ENCODE data around the gene PDILT. TPM values are rescaled to one million over a fixed set of nuclear protein-coding genes. Genes with fewer than 3 reads are reported as not detected.
"Not testable (repeated sequence)": the region's sequence is repeated elsewhere in the genome, so short reads cannot be mapped to it uniquely, and the experiment has no call there.

The PDILT gene
- total and polyA plus RNA-seq, 4 donors, result not detected

GRCh38 chr16:20430948-20431347 is 26.4 kb upstream of the PDILT start:
- H3K9me3 ChIP-seq (ENCODE audit: control insufficient read depth, insufficient read depth, low read length), result no peaks in the 10 kb centered on the region
- DNase-seq (ENCODE audit: low read depth in 4 of 6, low spot score in 6 of 6), result no peak
- 89% methylated on average over 6 of the region's 11 CpGs for WGBS (ENCODE audit: insufficient coverage)
- H3K4me1 ChIP-seq (ENCODE audit: control insufficient read depth, insufficient read depth, low read length), result no peaks in the 10 kb centered on the region
- no peak overlapping the region for H3K4me3 ChIP-seq (ENCODE audit: low read depth, low read length)
- H3K27me3 ChIP-seq (ENCODE audit: control insufficient read depth, insufficient read depth, low read length), result no peaks in the 10 kb centered on the region
- no peaks in the 10 kb centered on the region for H3K36me3 ChIP-seq (ENCODE audit: control insufficient read depth, insufficient read depth, low read length)
- no peak overlapping the region for H3K27ac ChIP-seq (ENCODE audit: low read depth, low read length)

GRCh38 chr16:20430480-20430879 is 25.9 kb upstream of the PDILT start:
- H3K27ac ChIP-seq (ENCODE audit: low read depth, low read length); H3K9me3 ChIP-seq (ENCODE audit: control insufficient read depth, insufficient read depth, low read length); DNase-seq (ENCODE audit: low read depth in 4 of 6, low spot score in 6 of 6); H3K27me3 ChIP-seq (ENCODE audit: control insufficient read depth, insufficient read depth, low read length); H3K4me1 ChIP-seq (ENCODE audit: control insufficient read depth, insufficient read depth, low read length); H3K36me3 ChIP-seq (ENCODE audit: control insufficient read depth, insufficient read depth, low read length); H3K4me3 ChIP-seq (ENCODE audit: low read depth, low read length): not testable (repeated sequence)
- 85% methylated on average over 1 of the region's 1 CpG for WGBS (ENCODE audit: insufficient coverage)

- H3K4me3 ChIP-seq (ENCODE audit: low read depth, low read length); H3K9me3 ChIP-seq (ENCODE audit: control insufficient read depth, insufficient read depth, low read length); DNase-seq (ENCODE audit: low read depth in 4 of 6, low spot score in 6 of 6); H3K27ac ChIP-seq (ENCODE audit: low read depth, low read length); H3K27me3 ChIP-seq (ENCODE audit: control insufficient read depth, insufficient read depth, low read length); H3K4me1 ChIP-seq (ENCODE audit: control insufficient read depth, insufficient read depth, low read length); H3K36me3 ChIP-seq (ENCODE audit: control insufficient read depth, insufficient read depth, low read length): not testable (repeated sequence)
- WGBS (ENCODE audit: insufficient coverage), result 92% methylated on average over 5 of the region's 7 CpGs
These were observed 25.0 kb upstream of the PDILT start for GRCh38 chr16:20429499-20429898.

GRCh38 chr16:20427401-20427797 is 22.9 kb upstream of the PDILT start:
- not testable (repeated sequence) for H3K36me3 ChIP-seq (ENCODE audit: control insufficient read depth, insufficient read depth, low read length); H3K4me3 ChIP-seq (ENCODE audit: low read depth, low read length); H3K4me1 ChIP-seq (ENCODE audit: control insufficient read depth, insufficient read depth, low read length); DNase-seq (ENCODE audit: low read depth in 4 of 6, low spot score in 6 of 6); H3K27me3 ChIP-seq (ENCODE audit: control insufficient read depth, insufficient read depth, low read length); H3K9me3 ChIP-seq (ENCODE audit: control insufficient read depth, insufficient read depth, low read length); H3K27ac ChIP-seq (ENCODE audit: low read depth, low read length)
- WGBS (ENCODE audit: insufficient coverage), result 90% methylated on average over 1 of the region's 2 CpGs

GRCh38 chr16:20424129-20424866 is 19.8 kb upstream of the PDILT start:
- Histone ChIP-seq H3K4me3 (ENCODE audit: low read depth, low read length) (no peak overlapping the region), H3K36me3 (ENCODE audit: control insufficient read depth, insufficient read depth, low read length) (no peaks in the 10 kb centered on the region), H3K9me3 (ENCODE audit: control insufficient read depth, insufficient read depth, low read length) (no peaks in the 10 kb centered on the region), H3K4me1 (ENCODE audit: control insufficient read depth, insufficient read depth, low read length) (no peaks in the 10 kb centered on the region), H3K27me3 (ENCODE audit: control insufficient read depth, insufficient read depth, low read length) (no peaks in the 10 kb centered on the region), H3K27ac (ENCODE audit: low read depth, low read length) (no peak overlapping the region)
- DNase-seq (ENCODE audit: low read depth in 4 of 6, low spot score in 6 of 6), result no peak
- WGBS (ENCODE audit: insufficient coverage), result 86% methylated on average over 1 of the region's 2 CpGs

GRCh38 chr16:20423772-20424128 is 19.2 kb upstream of the PDILT start:
- H3K4me3 ChIP-seq (ENCODE audit: low read depth, low read length); H3K27ac ChIP-seq (ENCODE audit: low read depth, low read length); H3K9me3 ChIP-seq (ENCODE audit: control insufficient read depth, insufficient read depth, low read length); H3K27me3 ChIP-seq (ENCODE audit: control insufficient read depth, insufficient read depth, low read length); H3K4me1 ChIP-seq (ENCODE audit: control insufficient read depth, insufficient read depth, low read length); H3K36me3 ChIP-seq (ENCODE audit: control insufficient read depth, insufficient read depth, low read length); DNase-seq (ENCODE audit: low read depth in 4 of 6, low spot score in 6 of 6): not testable (repeated sequence)
- WGBS (ENCODE audit: insufficient coverage), result 95% methylated on average over 4 of the region's 5 CpGs

GRCh38 chr16:20421748-20422147 is 17.2 kb upstream of the PDILT start:
- H3K27ac ChIP-seq (ENCODE audit: low read depth, low read length); H3K36me3 ChIP-seq (ENCODE audit: control insufficient read depth, insufficient read depth, low read length); H3K27me3 ChIP-seq (ENCODE audit: control insufficient read depth, insufficient read depth, low read length); H3K4me3 ChIP-seq (ENCODE audit: low read depth, low read length); H3K9me3 ChIP-seq (ENCODE audit: control insufficient read depth, insufficient read depth, low read length); DNase-seq (ENCODE audit: low read depth in 4 of 6, low spot score in 6 of 6); H3K4me1 ChIP-seq (ENCODE audit: control insufficient read depth, insufficient read depth, low read length): not testable (repeated sequence)
- WGBS (ENCODE audit: insufficient coverage), result no CpG with 5 or more reads among the region's 2 CpGs

GRCh38 chr16:20419093-20419492 is 14.6 kb upstream of the PDILT start:
- WGBS (ENCODE audit: insufficient coverage), result 82% methylated on average over 7 of the region's 8 CpGs
- H3K4me1 ChIP-seq (ENCODE audit: control insufficient read depth, insufficient read depth, low read length); H3K9me3 ChIP-seq (ENCODE audit: control insufficient read depth, insufficient read depth, low read length); H3K36me3 ChIP-seq (ENCODE audit: control insufficient read depth, insufficient read depth, low read length); H3K4me3 ChIP-seq (ENCODE audit: low read depth, low read length); H3K27ac ChIP-seq (ENCODE audit: low read depth, low read length); H3K27me3 ChIP-seq (ENCODE audit: control insufficient read depth, insufficient read depth, low read length); DNase-seq (ENCODE audit: low read depth in 4 of 6, low spot score in 6 of 6): not testable (repeated sequence)

GRCh38 chr16:20415541-20415940 is 11.0 kb upstream of the PDILT start:
- WGBS (ENCODE audit: insufficient coverage), result no CpG with 5 or more reads among the region's 1 CpG
- Histone ChIP-seq H3K4me1 (ENCODE audit: control insufficient read depth, insufficient read depth, low read length) (no peaks in the 10 kb centered on the region), H3K27ac (ENCODE audit: low read depth, low read length) (no peak overlapping the region), H3K4me3 (ENCODE audit: low read depth, low read length) (no peak overlapping the region), H3K9me3 (ENCODE audit: control insufficient read depth, insufficient read depth, low read length) (no peaks in the 10 kb centered on the region), H3K27me3 (ENCODE audit: control insufficient read depth, insufficient read depth, low read length) (no peaks in the 10 kb centered on the region), H3K36me3 (ENCODE audit: control insufficient read depth, insufficient read depth, low read length) (no peaks in the 10 kb centered on the region)
- no peak for DNase-seq (ENCODE audit: low read depth in 4 of 6, low spot score in 6 of 6)

- no peaks in the 10 kb centered on the region for H3K36me3 ChIP-seq (ENCODE audit: control insufficient read depth, insufficient read depth, low read length)
- no peak for DNase-seq (ENCODE audit: low read depth in 4 of 6, low spot score in 6 of 6)
- no CpG with 5 or more reads among the region's 2 CpGs for WGBS (ENCODE audit: insufficient coverage)
- no peak overlapping the region for H3K4me3 ChIP-seq (ENCODE audit: low read depth, low read length)
- no peaks in the 10 kb centered on the region for H3K9me3 ChIP-seq (ENCODE audit: control insufficient read depth, insufficient read depth, low read length)
- no peak overlapping the region for H3K27ac ChIP-seq (ENCODE audit: low read depth, low read length)
- H3K4me1 ChIP-seq (ENCODE audit: control insufficient read depth, insufficient read depth, low read length), result no peaks in the 10 kb centered on the region
- no peaks in the 10 kb centered on the region for H3K27me3 ChIP-seq (ENCODE audit: control insufficient read depth, insufficient read depth, low read length)
These were observed 6.5 kb upstream of the PDILT start for GRCh38 chr16:20411055-20411454.
